Measurements from ENCODE around the gene CXCL1. TPM values are rescaled to one million over a fixed set of nuclear protein-coding genes. Genes with fewer than 3 reads are reported as not detected.

CXCL1 gene
- total RNA-seq, 1 donor from 2014 or later, result 7.0 TPM

DNA sequence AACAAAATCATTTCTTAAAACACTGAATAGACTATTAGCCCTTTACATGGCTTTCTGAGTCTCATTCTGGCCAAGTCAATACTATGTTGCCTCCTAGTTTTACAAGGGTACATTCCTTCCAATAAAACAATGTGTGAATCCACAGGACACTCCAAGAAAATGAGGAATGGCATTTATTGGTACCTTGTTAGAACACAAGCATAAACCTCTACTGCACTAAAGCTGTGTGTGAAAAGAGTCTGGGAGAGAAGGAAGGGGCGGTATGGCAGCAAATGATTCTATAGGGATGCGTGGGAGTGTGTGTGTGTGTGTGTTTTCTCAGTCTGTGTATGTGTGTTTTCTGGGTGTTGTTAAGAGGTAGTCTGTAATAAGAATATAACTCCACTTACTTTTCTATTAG is 48.9 kb downstream of the CXCL1 start:
- no peaks in the 10 kb centered on the region for H3K36me3 ChIP-seq
- no peaks in the 10 kb centered on the region for H3K4me1 ChIP-seq
- intact Hi-C loops (cut with DNase I), result no loop called here
- H3K9me3 ChIP-seq, result no peaks in the 10 kb centered on the region
- TF ChIP-seq, protein P1, sequence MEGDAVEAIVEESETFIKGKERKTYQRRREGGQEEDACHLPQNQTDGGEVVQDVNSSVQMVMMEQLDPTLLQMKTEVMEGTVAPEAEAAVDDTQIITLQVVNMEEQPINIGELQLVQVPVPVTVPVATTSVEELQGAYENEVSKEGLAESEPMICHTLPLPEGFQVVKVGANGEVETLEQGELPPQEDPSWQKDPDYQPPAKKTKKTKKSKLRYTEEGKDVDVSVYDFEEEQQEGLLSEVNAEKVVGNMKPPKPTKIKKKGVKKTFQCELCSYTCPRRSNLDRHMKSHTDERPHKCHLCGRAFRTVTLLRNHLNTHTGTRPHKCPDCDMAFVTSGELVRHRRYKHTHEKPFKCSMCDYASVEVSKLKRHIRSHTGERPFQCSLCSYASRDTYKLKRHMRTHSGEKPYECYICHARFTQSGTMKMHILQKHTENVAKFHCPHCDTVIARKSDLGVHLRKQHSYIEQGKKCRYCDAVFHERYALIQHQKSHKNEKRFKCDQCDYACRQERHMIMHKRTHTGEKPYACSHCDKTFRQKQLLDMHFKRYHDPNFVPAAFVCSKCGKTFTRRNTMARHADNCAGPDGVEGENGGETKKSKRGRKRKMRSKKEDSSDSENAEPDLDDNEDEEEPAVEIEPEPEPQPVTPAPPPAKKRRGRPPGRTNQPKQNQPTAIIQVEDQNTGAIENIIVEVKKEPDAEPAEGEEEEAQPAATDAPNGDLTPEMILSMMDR (IDR thresholded peaks at IDR 0.05), result no peak
- H3K27ac ChIP-seq, result no peak overlapping the region
- no peak for DNase-seq
- H3K27me3 ChIP-seq (ENCODE audit: low read depth), result no peaks in the 10 kb centered on the region
- ATAC-seq, result no peak
- no peak overlapping the region for H3K4me3 ChIP-seq

DNA sequence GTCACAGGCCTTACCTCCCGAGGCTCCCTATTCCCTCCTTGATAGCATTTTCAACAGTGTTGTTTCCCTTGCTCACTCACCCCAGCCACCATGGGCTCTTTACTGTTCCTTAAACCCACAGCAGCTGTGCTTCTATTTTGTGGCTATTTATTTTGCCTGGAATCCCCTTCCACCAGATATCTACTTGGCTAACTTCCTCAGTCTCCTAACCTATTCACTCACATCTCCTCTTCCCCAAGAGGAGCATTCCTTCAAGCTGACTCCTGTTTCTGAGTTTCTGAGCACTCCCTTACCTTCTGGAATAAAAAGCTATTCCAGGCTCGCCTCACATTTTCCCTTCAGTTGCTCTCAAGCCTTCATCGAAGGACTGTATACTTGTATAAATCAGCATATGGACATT is 50.5 kb downstream of the CXCL1 start:
- intact Hi-C loops (cut with DNase I), result no loop called here
- Histone ChIP-seq H3K36me3 (no peaks in the 10 kb centered on the region), H3K27ac (no peak overlapping the region), H3K4me1 (no peaks in the 10 kb centered on the region), H3K27me3 (ENCODE audit: low read depth) (no peaks in the 10 kb centered on the region), H3K4me3 (no peak overlapping the region), H3K9me3 (no peaks in the 10 kb centered on the region)
- DNase-seq (no peak), ATAC-seq (no peak)
- TF ChIP-seq, protein P1 (IDR thresholded peaks at IDR 0.05), result no peak

Other genes starting within 250 kb of the CXCL1 start
- gene RASSF6, start 249.0 kb upstream of the CXCL1 start, total RNA-seq, result 1.9 TPM
- 6.2 TPM for gene CXCL8, start 128.8 kb upstream of the CXCL1 start, total RNA-seq
- 0.50 TPM for gene CXCL6, start 32.7 kb upstream of the CXCL1 start, total RNA-seq
- not detected for gene PF4V1, start 16.1 kb upstream of the CXCL1 start, total RNA-seq
- gene PF4, start 112.6 kb downstream of the CXCL1 start, total RNA-seq, result 5.0 TPM
- gene PPBP, start 118.8 kb downstream of the CXCL1 start, total RNA-seq, result 9.7 TPM
- gene CXCL5, start 129.3 kb downstream of the CXCL1 start, total RNA-seq, result 5.4 TPM
- gene CXCL3, start 169.3 kb downstream of the CXCL1 start, total RNA-seq, result 12.1 TPM
- 30.1 TPM for gene CXCL2, start 229.8 kb downstream of the CXCL1 start, total RNA-seq